ENCODE measurements around the gene RFC5.

DNA sequence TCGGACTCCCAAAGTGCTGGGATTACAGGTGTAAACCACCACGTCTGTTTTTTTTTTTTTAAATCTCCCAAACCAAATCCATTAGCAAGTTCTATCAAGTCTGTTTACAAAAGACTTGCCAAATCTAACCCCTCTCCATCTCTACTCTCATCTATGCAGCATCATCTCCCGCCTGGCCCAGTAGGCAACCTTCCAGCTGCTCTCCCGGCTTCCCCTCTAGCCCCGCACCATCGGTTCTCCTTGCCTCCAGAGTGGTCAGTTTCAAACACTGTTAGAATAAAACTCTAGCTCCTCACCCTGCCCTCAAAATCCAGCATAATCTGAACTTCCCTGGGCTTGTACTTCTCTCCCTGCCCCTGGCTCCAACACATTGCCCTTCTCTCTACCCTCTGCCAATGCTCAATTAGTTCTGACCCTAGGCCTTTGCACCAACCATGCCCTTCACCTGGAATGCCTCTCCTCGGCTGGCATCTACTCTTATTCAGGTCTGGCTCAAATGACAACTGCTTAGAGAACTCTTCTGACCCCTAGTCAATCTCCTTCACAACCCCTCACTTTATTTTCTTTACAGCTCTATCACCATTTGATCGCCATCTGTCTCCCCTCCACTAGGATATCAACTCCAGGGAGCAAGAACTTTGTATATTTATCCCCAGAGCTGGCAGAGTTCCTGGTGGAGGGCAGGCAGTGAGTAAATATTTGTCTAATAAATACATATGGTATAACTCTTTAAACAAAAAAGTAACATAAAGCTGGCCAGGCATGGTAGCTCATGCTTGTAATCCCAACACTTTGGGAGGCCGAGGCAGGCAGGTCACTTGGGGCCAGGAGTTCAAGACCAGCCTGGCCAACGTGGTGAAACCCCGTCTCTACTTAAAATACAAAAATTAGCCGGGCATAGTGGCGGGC lies 39.6 kb downstream of the RFC5 start:
- TF ChIP-seq, protein P1, sequence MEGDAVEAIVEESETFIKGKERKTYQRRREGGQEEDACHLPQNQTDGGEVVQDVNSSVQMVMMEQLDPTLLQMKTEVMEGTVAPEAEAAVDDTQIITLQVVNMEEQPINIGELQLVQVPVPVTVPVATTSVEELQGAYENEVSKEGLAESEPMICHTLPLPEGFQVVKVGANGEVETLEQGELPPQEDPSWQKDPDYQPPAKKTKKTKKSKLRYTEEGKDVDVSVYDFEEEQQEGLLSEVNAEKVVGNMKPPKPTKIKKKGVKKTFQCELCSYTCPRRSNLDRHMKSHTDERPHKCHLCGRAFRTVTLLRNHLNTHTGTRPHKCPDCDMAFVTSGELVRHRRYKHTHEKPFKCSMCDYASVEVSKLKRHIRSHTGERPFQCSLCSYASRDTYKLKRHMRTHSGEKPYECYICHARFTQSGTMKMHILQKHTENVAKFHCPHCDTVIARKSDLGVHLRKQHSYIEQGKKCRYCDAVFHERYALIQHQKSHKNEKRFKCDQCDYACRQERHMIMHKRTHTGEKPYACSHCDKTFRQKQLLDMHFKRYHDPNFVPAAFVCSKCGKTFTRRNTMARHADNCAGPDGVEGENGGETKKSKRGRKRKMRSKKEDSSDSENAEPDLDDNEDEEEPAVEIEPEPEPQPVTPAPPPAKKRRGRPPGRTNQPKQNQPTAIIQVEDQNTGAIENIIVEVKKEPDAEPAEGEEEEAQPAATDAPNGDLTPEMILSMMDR (IDR thresholded peaks at IDR 0.05), result no peak
- no peak for TF ChIP-seq EP300 (IDR thresholded peaks at IDR 0.05)
- TF ChIP-seq POLR2AphosphoS5 (IDR thresholded peaks at IDR 0.05), result no peak
- no peak for TF ChIP-seq POLR2A (IDR thresholded peaks at IDR 0.05)

Data from upper lobe of left lung (tissue), 4 donors.